ENCODE data around the gene PGAP3. TPM values are rescaled to one million over a fixed set of nuclear protein-coding genes. Genes with fewer than 3 reads are reported as not detected.
"Not testable (repeated sequence)": the region's sequence is repeated elsewhere in the genome, so short reads cannot be mapped to it uniquely, and the experiment has no call there.

The PGAP3 gene
- total RNA-seq, 1 donor from 2014 or later: 10.8 TPM

- no peak for DNase-seq (ENCODE audit: low read depth)
- TF ChIP-seq CTCF (IDR thresholded peaks at IDR 0.05; ENCODE audit: insufficient read depth, low read length, severe bottlenecking): no peak
- H3K27me3 ChIP-seq (ENCODE audit: control insufficient read depth, insufficient read depth, low read length): no peaks in the 10 kb centered on the region
- FAIRE-seq: no peak
- no peaks in the 10 kb centered on the region for H3K36me3 ChIP-seq (ENCODE audit: control insufficient read depth, insufficient read depth, low read length)
- peak overlapping the region; percentile 81 for H3K4me3 ChIP-seq (ENCODE audit: low read depth, low read length)
Measured at GRCh38 chr17:39700148-39700987, 12.5 kb upstream of the PGAP3 start.

DNA sequence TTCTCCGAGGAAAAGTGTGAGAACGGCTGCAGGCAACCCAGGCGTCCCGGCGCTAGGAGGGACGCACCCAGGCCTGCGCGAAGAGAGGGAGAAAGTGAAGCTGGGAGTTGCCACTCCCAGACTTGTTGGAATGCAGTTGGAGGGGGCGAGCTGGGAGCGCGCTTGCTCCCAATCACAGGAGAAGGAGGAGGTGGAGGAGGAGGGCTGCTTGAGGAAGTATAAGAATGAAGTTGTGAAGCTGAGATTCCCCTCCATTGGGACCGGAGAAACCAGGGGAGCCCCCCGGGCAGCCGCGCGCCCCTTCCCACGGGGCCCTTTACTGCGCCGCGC lies 11.9 kb upstream of the PGAP3 start, which contains the start of gene ERBB2:
Gene ERBB2 (plus strand): TSS at position 247 of the 330 bp plus-strand sequence. CDS start 175 bp downstream, outside the sequence.
- peak within 1 kb of the TSS; percentile 81 for H3K4me3 ChIP-seq (ENCODE audit: low read depth, low read length)
- H3K36me3 ChIP-seq (ENCODE audit: control insufficient read depth, insufficient read depth, low read length): peaks cover 1% of the 10 kb centered on the region
- DNase-seq (ENCODE audit: low read depth) (peak; percentile 71), FAIRE-seq (no peak)
- H3K27me3 ChIP-seq (ENCODE audit: control insufficient read depth, insufficient read depth, low read length): no peaks in the 10 kb centered on the region
- no peak for TF ChIP-seq CTCF (IDR thresholded peaks at IDR 0.05; ENCODE audit: insufficient read depth, low read length, severe bottlenecking)

DNA sequence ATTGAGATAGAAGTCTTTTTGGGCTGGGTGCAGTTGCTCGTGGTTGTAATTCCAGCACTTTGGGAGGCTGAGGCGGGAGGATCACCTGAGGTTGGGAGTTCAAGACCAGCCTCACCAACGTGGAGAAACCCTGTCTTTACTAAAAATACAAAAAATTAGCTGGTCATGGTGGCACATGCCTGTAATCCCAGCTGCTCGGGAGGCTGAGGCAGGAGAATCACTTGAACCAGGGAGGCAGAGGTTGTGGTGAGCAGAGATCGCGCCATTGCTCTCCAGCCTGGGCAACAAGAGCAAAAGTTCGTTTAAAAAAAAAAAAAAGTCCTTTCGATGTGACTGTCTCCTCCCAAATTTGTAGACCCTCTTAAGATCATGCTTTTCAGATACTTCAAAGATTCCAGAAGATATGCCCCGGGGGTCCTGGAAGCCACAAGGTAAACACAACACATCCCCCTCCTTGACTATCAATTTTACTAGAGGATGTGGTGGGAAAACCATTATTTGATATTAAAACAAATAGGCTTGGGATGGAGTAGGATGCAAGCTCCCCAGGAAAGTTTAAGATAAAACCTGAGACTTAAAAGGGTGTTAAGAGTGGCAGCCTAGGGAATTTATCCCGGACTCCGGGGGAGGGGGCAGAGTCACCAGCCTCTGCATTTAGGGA lies 11.4 kb upstream of the PGAP3 start:
- FAIRE-seq; DNase-seq (ENCODE audit: low read depth); H3K36me3 ChIP-seq (ENCODE audit: control insufficient read depth, insufficient read depth, low read length); H3K27me3 ChIP-seq (ENCODE audit: control insufficient read depth, insufficient read depth, low read length): not testable (repeated sequence)
- H3K4me3 ChIP-seq (ENCODE audit: low read depth, low read length): peak overlapping the region; percentile 81

DNA sequence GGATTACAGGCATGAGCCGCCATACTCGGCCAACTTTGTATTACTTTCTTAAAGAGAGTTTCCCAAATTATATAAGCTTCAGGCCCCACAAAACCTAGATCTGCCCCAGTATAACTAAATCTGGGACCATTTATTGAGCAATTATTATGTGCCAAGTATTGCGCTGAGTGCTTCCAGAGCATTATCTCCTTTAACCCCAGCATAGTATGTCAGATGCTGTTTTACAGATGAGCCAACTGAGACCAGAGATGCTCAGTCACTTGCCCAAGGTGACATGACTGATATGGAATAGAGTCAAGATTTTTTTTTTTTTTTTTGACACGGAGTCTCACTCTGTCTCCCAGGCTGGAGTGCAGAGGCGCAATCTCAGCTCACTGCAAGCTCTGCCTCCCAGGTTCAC lies 10.1 kb upstream of the PGAP3 start:
- Histone ChIP-seq H3K36me3 (ENCODE audit: control insufficient read depth, insufficient read depth, low read length) (peaks cover 1% of the 10 kb centered on the region), H3K4me3 (ENCODE audit: low read depth, low read length) (no peak overlapping the region), H3K27me3 (ENCODE audit: control insufficient read depth, insufficient read depth, low read length) (no peaks in the 10 kb centered on the region)
- TF ChIP-seq CTCF (IDR thresholded peaks at IDR 0.05; ENCODE audit: insufficient read depth, low read length, severe bottlenecking): no peak
- no peak for DNase-seq (ENCODE audit: low read depth)
- FAIRE-seq: no peak

DNA sequence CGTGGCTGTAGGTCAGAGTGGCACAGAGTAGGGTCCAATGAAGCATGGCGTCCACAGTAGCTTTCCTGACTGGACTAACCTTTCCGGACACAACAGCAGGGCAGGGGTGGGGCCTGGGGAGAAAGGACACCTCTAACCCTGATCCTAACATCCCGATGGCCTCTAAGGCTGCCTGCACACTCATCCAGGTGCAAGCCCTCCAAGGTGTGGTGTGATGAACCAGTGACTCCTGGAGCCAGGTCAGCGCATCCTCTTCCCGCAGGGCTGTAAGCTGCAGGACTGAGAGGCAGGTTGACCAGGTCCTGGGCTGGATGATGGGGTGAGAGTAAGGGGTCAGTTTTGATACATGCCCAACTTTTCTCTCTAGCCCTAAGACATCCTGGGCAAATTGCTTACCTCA lies 8.9 kb upstream of the PGAP3 start:
- Histone ChIP-seq H3K27me3 (ENCODE audit: control insufficient read depth, insufficient read depth, low read length) (no peaks in the 10 kb centered on the region), H3K36me3 (ENCODE audit: control insufficient read depth, insufficient read depth, low read length) (peaks cover 1% of the 10 kb centered on the region), H3K4me3 (ENCODE audit: low read depth, low read length) (no peak overlapping the region)
- TF ChIP-seq CTCF (IDR thresholded peaks at IDR 0.05; ENCODE audit: insufficient read depth, low read length, severe bottlenecking): no peak
- DNase-seq (ENCODE audit: low read depth) (no peak), FAIRE-seq (no peak)

- Histone ChIP-seq H3K36me3 (ENCODE audit: control insufficient read depth, insufficient read depth, low read length) (peaks cover 1% of the 10 kb centered on the region), H3K4me3 (ENCODE audit: low read depth, low read length) (no peak overlapping the region), H3K27me3 (ENCODE audit: control insufficient read depth, insufficient read depth, low read length) (no peaks in the 10 kb centered on the region)
- no peak for DNase-seq (ENCODE audit: low read depth)
- no peak for TF ChIP-seq CTCF (IDR thresholded peaks at IDR 0.05; ENCODE audit: insufficient read depth, low read length, severe bottlenecking)
- FAIRE-seq: no peak
Measured at GRCh38 chr17:39695089-39695474, 7.2 kb upstream of the PGAP3 start.

Data from bronchial epithelial cell (primary cell).